Nephron (organoid): ENCODE data around the gene BMP6.

Experiments
- H3K27ac Mint-ChIP-seq, 3 experiments: 2 replicates each; pipeline ENCODE4 v1.8.0; 2020; ENCODE audit warnings: mixed read lengths in 3 of 3, mild to moderate bottlenecking in 2 of 3, moderate library complexity in 1 of 3
- H3K27me3 Mint-ChIP-seq: 2 replicates; pipeline ENCODE4 v1.8.0; 2021; ENCODE audit warnings: low read depth, mild to moderate bottlenecking, moderate library complexity, mixed read lengths
- H3K36me3 Mint-ChIP-seq: 2 replicates; pipeline ENCODE4 v1.8.0; 2020; ENCODE audit warnings: low read depth, mixed read lengths
- H3K4me1 Mint-ChIP-seq: 2 replicates; pipeline ENCODE4 v1.8.0; 2020; ENCODE audit warnings: mixed read lengths
- H3K4me3 Mint-ChIP-seq, 3 experiments: 2 replicates each; pipeline ENCODE4 v1.8.0; 2020; ENCODE audit warnings: mild to moderate bottlenecking in 3 of 3, mixed read lengths in 3 of 3, moderate library complexity in 2 of 3
- H3K9me3 Mint-ChIP-seq: 2 replicates; pipeline ENCODE4 v1.8.0; 2020; ENCODE audit warnings: mixed read lengths
- CTCF ChIP-seq, 3 experiments: fragments of 200-600 bp; sonication (generic); IDR thresholded peaks; one replicate each; pipeline ENCODE4 v1.5.0; 2021; ENCODE audit warnings: antibody characterized with exemption in 3 of 3; ENCODE audit not compliant: unreplicated experiment in 3 of 3

BMP6 gene

DNA sequence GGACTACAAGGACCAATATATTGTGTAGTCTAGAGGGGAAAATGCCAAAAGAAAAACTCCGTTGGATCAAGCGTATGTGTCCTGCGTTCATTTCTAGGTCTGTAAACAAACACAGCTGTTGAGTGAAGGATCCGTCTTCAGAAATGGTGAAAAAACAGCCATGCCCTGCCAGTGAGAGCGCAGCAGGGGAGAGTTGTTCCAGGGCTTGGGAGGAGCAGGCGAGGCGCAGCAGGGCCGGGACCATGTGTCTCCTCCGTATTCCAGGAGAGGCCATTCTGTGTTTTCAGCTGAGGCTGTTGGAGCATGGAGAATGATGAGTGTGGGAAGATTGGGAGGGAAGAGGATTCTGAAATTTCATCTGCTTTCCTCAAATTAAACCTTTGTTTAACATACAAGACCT, 38.0 kb downstream of the BMP6 start:
- no peak overlapping the region for H3K27ac Mint-ChIP-seq
- no peak overlapping the region for H3K4me3 Mint-ChIP-seq
- H3K27me3 Mint-ChIP-seq = peaks cover 6% of the 10 kb centered on the region
- TF ChIP-seq CTCF (IDR thresholded peaks at IDR 0.05; ENCODE audit: unreplicated experiment in 3 of 3) = no peak
- peaks cover 9% of the 10 kb centered on the region for H3K9me3 Mint-ChIP-seq
- H3K4me1 Mint-ChIP-seq = peaks cover 7% of the 10 kb centered on the region
- H3K36me3 Mint-ChIP-seq = peaks cover 4% of the 10 kb centered on the region

GRCh38 chr6:7765575-7766325, 39.9 kb downstream of the BMP6 start:
- Mint-ChIP-seq H3K36me3 (peaks cover 4% of the 10 kb centered on the region), H3K27ac (no peak overlapping the region), H3K4me1 (peaks cover 7% of the 10 kb centered on the region), H3K9me3 (peaks cover 9% of the 10 kb centered on the region), H3K27me3 (peaks cover 6% of the 10 kb centered on the region), H3K4me3 (no peak overlapping the region)
- no peak for TF ChIP-seq CTCF (IDR thresholded peaks at IDR 0.05; ENCODE audit: unreplicated experiment in 3 of 3)

DNA sequence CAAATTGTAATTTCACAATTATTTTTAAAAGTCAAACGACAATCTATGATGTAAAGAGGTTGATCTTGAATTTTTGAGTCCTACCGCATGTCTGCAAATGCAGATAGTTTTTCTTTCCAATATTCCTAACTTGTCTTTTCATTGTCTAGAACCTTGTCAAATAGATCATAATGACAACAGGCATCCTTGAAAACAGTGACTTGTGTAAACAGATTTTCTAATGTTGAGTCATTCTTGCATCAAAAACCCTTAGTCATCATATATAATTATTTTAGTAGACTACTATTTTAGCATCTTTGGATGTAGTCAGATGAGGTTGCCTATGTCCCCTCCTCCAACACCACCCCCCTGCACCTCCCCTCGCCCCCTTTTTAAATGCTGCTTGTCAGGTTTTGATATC, 43.8 kb downstream of the BMP6 start:
- peaks cover 9% of the 10 kb centered on the region for H3K9me3 Mint-ChIP-seq
- H3K27ac Mint-ChIP-seq = no peak overlapping the region

GRCh38 chr6:7770111-7770510, 44.2 kb downstream of the BMP6 start:
- H3K4me3 Mint-ChIP-seq = no peak overlapping the region
- TF ChIP-seq CTCF (IDR thresholded peaks at IDR 0.05; ENCODE audit: unreplicated experiment in 3 of 3) = no peak
- no peak overlapping the region for H3K27ac Mint-ChIP-seq
- H3K4me1 Mint-ChIP-seq = no peaks in the 10 kb centered on the region
- H3K36me3 Mint-ChIP-seq = peaks cover 4% of the 10 kb centered on the region
- peaks cover 9% of the 10 kb centered on the region for H3K9me3 Mint-ChIP-seq
- no peaks in the 10 kb centered on the region for H3K27me3 Mint-ChIP-seq

More for the DNA sequence above, 43.8 kb downstream of the BMP6 start:
- Mint-ChIP-seq H3K4me3 (no peak overlapping the region), H3K36me3 (peaks cover 4% of the 10 kb centered on the region), H3K4me1 (no peaks in the 10 kb centered on the region), H3K27me3 (no peaks in the 10 kb centered on the region)
- TF ChIP-seq CTCF (IDR thresholded peaks at IDR 0.05; ENCODE audit: unreplicated experiment in 3 of 3) = no peak

DNA sequence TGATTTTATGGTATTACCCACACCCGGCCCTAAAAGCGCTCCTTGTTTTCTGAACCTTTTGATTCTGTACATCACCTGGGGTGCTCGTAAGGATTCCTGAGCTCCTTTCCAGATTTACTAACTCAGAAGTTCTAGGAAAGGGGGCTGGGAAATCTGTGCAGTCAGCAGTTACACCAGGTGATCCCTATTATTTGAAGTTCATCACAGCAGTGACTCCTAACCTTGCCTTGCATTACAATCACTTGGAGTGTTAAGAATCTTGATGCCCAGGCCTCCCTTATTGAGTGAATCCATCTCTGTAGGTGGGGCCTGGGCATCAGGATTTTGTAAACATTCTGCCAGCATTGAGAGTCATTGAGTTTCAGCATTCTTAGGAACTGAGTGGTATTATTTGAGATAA, 44.7 kb downstream of the BMP6 start:
- Mint-ChIP-seq H3K27me3 (no peaks in the 10 kb centered on the region), H3K9me3 (peaks cover 9% of the 10 kb centered on the region), H3K27ac (no peak overlapping the region), H3K4me3 (no peak overlapping the region), H3K36me3 (peaks cover 4% of the 10 kb centered on the region), H3K4me1 (no peaks in the 10 kb centered on the region)
- TF ChIP-seq CTCF (IDR thresholded peaks at IDR 0.05; ENCODE audit: unreplicated experiment in 3 of 3) = no peak

DNA sequence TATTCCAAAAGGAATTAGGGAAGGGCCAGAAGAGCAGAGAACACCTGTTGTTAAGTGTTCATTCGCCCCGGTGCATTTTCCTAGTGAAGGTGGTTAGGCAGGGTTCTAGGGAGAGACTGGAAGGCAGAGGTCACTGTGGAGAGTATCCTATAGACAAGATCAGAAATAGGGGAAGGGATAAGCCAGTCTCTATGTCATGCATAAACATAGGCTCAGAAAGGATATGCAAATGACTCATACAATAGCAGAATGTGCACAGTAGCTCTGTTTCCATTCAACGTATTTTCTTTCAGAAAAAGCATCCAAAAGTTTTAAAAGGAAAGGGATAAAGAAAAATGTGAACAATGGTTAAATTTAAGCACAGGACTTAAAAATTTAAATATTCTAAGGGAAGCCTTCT, 47.4 kb downstream of the BMP6 start:
- no peak for TF ChIP-seq CTCF (IDR thresholded peaks at IDR 0.05; ENCODE audit: unreplicated experiment in 3 of 3)
- Mint-ChIP-seq H3K27me3 (peaks cover 7% of the 10 kb centered on the region), H3K36me3 (no peaks in the 10 kb centered on the region), H3K9me3 (no peaks in the 10 kb centered on the region), H3K4me1 (no peaks in the 10 kb centered on the region), H3K4me3 (no peak overlapping the region), H3K27ac (no peak overlapping the region)
